ENCODE data around the gene EP400. TPM values are rescaled to one million over a fixed set of nuclear protein-coding genes. Genes with fewer than 3 reads are reported as not detected.

Gene EP400, protein sequence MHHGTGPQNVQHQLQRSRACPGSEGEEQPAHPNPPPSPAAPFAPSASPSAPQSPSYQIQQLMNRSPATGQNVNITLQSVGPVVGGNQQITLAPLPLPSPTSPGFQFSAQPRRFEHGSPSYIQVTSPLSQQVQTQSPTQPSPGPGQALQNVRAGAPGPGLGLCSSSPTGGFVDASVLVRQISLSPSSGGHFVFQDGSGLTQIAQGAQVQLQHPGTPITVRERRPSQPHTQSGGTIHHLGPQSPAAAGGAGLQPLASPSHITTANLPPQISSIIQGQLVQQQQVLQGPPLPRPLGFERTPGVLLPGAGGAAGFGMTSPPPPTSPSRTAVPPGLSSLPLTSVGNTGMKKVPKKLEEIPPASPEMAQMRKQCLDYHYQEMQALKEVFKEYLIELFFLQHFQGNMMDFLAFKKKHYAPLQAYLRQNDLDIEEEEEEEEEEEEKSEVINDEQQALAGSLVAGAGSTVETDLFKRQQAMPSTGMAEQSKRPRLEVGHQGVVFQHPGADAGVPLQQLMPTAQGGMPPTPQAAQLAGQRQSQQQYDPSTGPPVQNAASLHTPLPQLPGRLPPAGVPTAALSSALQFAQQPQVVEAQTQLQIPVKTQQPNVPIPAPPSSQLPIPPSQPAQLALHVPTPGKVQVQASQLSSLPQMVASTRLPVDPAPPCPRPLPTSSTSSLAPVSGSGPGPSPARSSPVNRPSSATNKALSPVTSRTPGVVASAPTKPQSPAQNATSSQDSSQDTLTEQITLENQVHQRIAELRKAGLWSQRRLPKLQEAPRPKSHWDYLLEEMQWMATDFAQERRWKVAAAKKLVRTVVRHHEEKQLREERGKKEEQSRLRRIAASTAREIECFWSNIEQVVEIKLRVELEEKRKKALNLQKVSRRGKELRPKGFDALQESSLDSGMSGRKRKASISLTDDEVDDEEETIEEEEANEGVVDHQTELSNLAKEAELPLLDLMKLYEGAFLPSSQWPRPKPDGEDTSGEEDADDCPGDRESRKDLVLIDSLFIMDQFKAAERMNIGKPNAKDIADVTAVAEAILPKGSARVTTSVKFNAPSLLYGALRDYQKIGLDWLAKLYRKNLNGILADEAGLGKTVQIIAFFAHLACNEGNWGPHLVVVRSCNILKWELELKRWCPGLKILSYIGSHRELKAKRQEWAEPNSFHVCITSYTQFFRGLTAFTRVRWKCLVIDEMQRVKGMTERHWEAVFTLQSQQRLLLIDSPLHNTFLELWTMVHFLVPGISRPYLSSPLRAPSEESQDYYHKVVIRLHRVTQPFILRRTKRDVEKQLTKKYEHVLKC (N-terminal part only)
- 9.5 and 12.3 TPM in 2 replicates for total RNA-seq
- polyA plus RNA-seq = 10.3 and 15.1 TPM in 2 replicates

DNA sequence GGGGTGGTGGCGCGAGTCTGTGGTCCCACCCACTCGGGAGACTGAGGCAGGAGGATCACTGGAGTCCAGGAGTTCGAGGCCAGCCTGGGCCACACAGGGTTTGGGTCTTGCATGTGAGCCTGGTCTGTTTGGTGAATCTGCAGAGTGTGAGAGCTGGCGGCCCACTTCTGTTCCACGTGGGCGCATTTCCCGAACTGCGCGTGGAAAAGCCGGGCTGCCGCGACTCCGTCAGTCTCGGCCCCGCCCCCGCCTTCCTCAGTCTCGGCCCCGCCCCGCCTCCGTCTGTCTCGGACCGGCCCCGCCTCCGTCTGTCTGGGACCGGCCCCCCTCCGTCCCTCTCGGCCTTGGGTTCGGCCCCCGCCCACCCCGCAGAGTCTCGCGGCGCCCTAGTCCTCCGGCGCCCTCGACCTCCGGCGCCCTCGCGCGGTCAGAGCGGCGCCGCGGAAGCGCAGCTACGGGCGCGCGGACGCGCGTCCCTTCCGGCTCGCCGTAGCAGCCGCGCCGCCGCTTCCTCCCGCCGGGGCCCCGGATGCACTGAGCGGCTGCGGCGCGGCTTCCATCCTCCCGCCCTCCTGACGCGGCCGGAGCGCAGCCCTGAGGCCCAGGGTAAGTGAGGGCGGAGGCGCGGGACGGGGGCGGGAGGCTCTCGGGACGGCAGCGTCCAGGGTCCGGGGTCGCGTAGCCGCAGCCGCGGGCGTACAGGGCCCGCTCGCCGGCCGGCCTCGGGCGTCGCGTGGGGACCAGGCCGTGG, at the start of gene EP400:
TSS of gene EP400 (plus strand) at position 512 of the 751 bp plus-strand sequence. CDS start 10,678 bp downstream, outside the sequence.
- Histone ChIP-seq H3K4me1 (ENCODE audit: insufficient read depth) (peaks cover 3% of the 10 kb centered on the region), H3K4me2 (peak within 1 kb of the TSS; percentile 93), H3K27ac (peak within 1 kb of the TSS; percentile 84), H3K79me2 (peaks cover 43% of the 10 kb centered on the region), H3K4me3 (peak within 1 kb of the TSS; percentile 82), H4K20me1 (ENCODE audit: insufficient read depth, poor library complexity, severe bottlenecking) (peaks cover 25% of the 10 kb centered on the region), H3K36me3 (replicated peaks; ENCODE audit: insufficient read depth, low read depth) (no peaks in the 10 kb centered on the region), H3K9me2 (replicated peaks; ENCODE audit: insufficient read depth) (no peaks in the 10 kb centered on the region), H2AFZ (peak within 1 kb of the TSS; percentile 83), H3K27me3 (no peaks in the 10 kb centered on the region), H3K9me3 (ENCODE audit: low read depth) (no peaks in the 10 kb centered on the region)
- peak; percentile 99 for DNase-seq (ENCODE audit: low spot score)
- WGBS (ENCODE audit: low lambda C conversion rate, missing lambda C conversion rate) = 4% methylated on average over 50 of the region's 97 CpGs
- TF ChIP-seq EZH2 (IDR thresholded peaks at IDR 0.05; ENCODE audit: borderline replicate concordance) (no peak), EZH2phosphoT487 (IDR thresholded peaks at IDR 0.05; ENCODE audit: low read depth, severe bottlenecking, unreplicated experiment) (no peak)
- TF ChIP-seq, protein P1, sequence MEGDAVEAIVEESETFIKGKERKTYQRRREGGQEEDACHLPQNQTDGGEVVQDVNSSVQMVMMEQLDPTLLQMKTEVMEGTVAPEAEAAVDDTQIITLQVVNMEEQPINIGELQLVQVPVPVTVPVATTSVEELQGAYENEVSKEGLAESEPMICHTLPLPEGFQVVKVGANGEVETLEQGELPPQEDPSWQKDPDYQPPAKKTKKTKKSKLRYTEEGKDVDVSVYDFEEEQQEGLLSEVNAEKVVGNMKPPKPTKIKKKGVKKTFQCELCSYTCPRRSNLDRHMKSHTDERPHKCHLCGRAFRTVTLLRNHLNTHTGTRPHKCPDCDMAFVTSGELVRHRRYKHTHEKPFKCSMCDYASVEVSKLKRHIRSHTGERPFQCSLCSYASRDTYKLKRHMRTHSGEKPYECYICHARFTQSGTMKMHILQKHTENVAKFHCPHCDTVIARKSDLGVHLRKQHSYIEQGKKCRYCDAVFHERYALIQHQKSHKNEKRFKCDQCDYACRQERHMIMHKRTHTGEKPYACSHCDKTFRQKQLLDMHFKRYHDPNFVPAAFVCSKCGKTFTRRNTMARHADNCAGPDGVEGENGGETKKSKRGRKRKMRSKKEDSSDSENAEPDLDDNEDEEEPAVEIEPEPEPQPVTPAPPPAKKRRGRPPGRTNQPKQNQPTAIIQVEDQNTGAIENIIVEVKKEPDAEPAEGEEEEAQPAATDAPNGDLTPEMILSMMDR (IDR thresholded peaks at IDR 0.05; ENCODE audit: poor library complexity) = peak; percentile 64

DNA sequence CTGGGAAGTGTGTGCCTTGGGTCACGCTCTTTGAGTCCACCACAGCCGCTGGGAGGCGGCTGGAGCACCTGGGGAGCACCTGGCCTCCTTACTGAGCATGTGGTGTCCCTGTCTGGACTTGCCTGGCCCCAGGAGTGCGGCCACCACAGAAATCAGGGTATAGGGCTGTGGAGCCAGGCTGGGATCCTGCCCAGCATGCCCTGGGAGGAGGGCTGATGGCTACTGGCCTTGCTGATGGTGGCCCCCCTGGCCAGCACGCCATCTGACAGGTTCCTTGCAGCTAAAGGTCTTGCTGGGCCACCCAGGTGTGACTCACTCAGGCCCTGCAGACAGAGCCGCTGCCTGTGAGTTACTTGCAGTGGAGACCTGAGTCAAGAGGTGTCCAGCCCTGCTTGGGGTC, 49.3 kb upstream of the EP400 start:
- no peaks in the 10 kb centered on the region for H3K27me3 ChIP-seq
- H3K4me3 ChIP-seq = no peak overlapping the region
- TF ChIP-seq, protein P1 (IDR thresholded peaks at IDR 0.05; ENCODE audit: poor library complexity) = no peak
- no peak for TF ChIP-seq EZH2phosphoT487 (IDR thresholded peaks at IDR 0.05; ENCODE audit: low read depth, severe bottlenecking, unreplicated experiment)
- TF ChIP-seq EZH2 (IDR thresholded peaks at IDR 0.05; ENCODE audit: borderline replicate concordance) = no peak
- H3K9me3 ChIP-seq (ENCODE audit: low read depth) = no peaks in the 10 kb centered on the region
- peaks cover 73% of the 10 kb centered on the region for H4K20me1 ChIP-seq (ENCODE audit: insufficient read depth, poor library complexity, severe bottlenecking)
- DNase-seq (ENCODE audit: low spot score) = no peak
- peaks cover 88% of the 10 kb centered on the region for H3K79me2 ChIP-seq
- no peaks in the 10 kb centered on the region for H3K36me3 ChIP-seq (replicated peaks; ENCODE audit: insufficient read depth, low read depth)
- no peaks in the 10 kb centered on the region for H3K9me2 ChIP-seq (replicated peaks; ENCODE audit: insufficient read depth)
- no peak overlapping the region for H3K4me2 ChIP-seq
- no peak overlapping the region for H3K27ac ChIP-seq
- peaks cover 8% of the 10 kb centered on the region for H3K4me1 ChIP-seq (ENCODE audit: insufficient read depth)
- no peak overlapping the region for H2AFZ ChIP-seq
- WGBS (ENCODE audit: low lambda C conversion rate, missing lambda C conversion rate) = 92% methylated on average over 6 of the region's 6 CpGs
